Gastrocnemius medialis (tissue), 4 donors: ENCODE results near the gene PBX1. TPM values are rescaled to one million over a fixed set of nuclear protein-coding genes. Genes with fewer than 3 reads are reported as not detected.

Experiments
- ATAC-seq, 2 donors: fragments of 150-250 bp; one replicate each; pipeline ENCODE4 v1.9.1; 2016
- DNase-seq, 2 donors: peaks; one replicate each; pipeline ENCODE4 v3.0.0-alpha.2; 2019
- H3K27ac ChIP-seq, 4 donors: fragments of 200-600 bp; sonication (generic); 1 replicate in 1 of 4; 2 replicates in 3 of 4; pipeline ENCODE4 v1.5.1; 2016 to 2018; ENCODE audit warnings: mild to moderate bottlenecking in 2 of 4, moderate library complexity in 1 of 4
- H3K27me3 ChIP-seq, 3 donors: fragments of 200-600 bp; sonication (generic) in 2 of 3; 1 replicate in 1 of 3; 2 replicates in 2 of 3; pipeline versions ENCODE4 v1.5.1 to v1.6.0; 2016 to 2019; ENCODE audit warnings: mild to moderate bottlenecking in 1 of 3, moderate library complexity in 1 of 3
- H3K36me3 ChIP-seq, 2 donors: fragments of 200-600 bp; sonication (generic) in 1 of 2; one replicate each; pipeline ENCODE4 v1.5.1; 2017 to 2018
- H3K4me1 ChIP-seq, 2 donors: fragments of 200-600 bp; sonication (generic) in 1 of 2; one replicate each; pipeline ENCODE4 v1.5.1; 2016 to 2017; ENCODE audit warnings: mild to moderate bottlenecking in 2 of 2
- H3K4me3 ChIP-seq, 4 donors: fragments of 200-600 bp; sonication (generic) in 3 of 4; 1 replicate in 1 of 4; 2 replicates in 3 of 4; pipeline ENCODE4 v1.5.1; 2016 to 2019; ENCODE audit warnings: mild to moderate bottlenecking in 2 of 4
- H3K9me3 ChIP-seq, 3 donors: fragments of 200-600 bp; sonication (generic) in 2 of 3; 1 replicate in 1 of 3; 2 replicates in 2 of 3; pipeline ENCODE4 v1.5.1; 2016 to 2019
- POLR2A ChIP-seq, 2 donors: fragments of 450-650 bp; IDR thresholded peaks; one replicate each; pipeline ENCODE4 v1.6.1; 2017; ENCODE audit warnings: antibody characterized with exemption in 2 of 2, mild to moderate bottlenecking in 2 of 2, moderate library complexity in 2 of 2
- in situ Hi-C, 4 donors: fragments of 200-750 bp; cut with MboI; loops; one replicate each; pipeline versions ENCODE4 v1.15.0 to v1.8.0; 2017; ENCODE audit warnings: low sequenced_read_pairs in 4 of 4
- intact Hi-C: fragments of 100-400 bp; cut with DNase I; formaldehyde crosslinking; loops from one replicate; pipeline ENCODE4 v1.15.1; 2023; ENCODE audit warnings: low total_unique reads
- total RNA-seq, 4 donors: library from RNA; depleted of rRNA; stranded (reverse); fragments of >200 nt; gene quantifications; one replicate each; pipeline versions ENCODE4 v1.1.0 to v1.2.3, GENCODE V29; 2016
- TF ChIP-seq, protein P1 (sequence below), 5 experiments: fragments of 450-650 bp in 3 of 5; fragments of 200-600 bp in 2 of 5; sonication (generic) in 2 of 5; IDR thresholded peaks in 4 of 5; conservative IDR thresholded peaks in 1 of 5; 1 replicate in 4 of 5; 2 replicates in 1 of 5; pipeline ENCODE4 v1.5.1; 2016 to 2019; ENCODE audit warnings: antibody characterized with exemption in 5 of 5, mild to moderate bottlenecking in 3 of 5, moderate library complexity in 3 of 5

Gene PBX1
- total RNA-seq, 4 donors from 2014 or later = 21.7 to 36.5 (median 29.0) TPM

DNA sequence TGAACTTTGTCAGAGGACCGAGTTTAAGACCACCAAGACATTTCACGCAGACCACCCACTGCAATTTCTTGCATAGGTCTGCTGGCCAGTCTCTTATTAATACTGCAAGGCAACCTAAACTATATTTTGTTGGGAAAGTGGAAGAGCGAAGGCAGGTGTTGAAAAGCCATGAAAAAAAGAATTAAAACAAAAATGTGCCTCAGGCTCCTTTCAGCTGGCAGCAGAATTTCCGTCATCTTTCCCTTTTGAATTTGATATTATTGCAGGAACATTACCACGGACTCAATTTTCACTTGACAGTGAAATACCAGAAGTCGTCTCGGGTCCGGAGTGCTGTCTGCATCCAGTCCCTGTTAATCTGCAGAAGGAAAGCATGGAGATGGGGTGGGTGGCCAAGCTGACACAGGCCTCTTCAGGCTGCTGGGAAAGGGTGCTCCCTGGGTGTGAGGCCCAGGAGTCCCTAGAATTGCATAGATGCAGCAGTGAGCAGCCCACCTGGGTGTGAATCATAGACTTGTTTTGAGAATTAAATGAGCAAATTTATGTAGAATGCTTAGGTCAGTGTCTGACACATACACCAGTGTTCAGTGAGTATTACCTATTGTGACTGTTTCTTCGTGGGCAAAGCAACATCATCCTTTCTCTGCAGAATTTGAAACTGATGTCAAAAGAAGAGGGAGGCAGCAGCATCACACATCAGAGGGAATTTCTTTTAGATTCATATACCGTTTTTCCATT lies 150.7 kb downstream of the PBX1 start:
- Histone ChIP-seq H3K4me3 (no peak overlapping the region), H3K9me3 (no peaks in the 10 kb centered on the region), H3K36me3 (no peaks in the 10 kb centered on the region), H3K27ac (peak overlapping the region in 1 of 4 donors; percentile 86), H3K4me1 (peaks cover 77 to 78% of the 10 kb centered on the region in 2 donors), H3K27me3 (no peaks in the 10 kb centered on the region)
- ATAC-seq (no peak), DNase-seq (no peak)
- in situ Hi-C loops = no loop called here
- intact Hi-C loops = loop anchor here (10.0 kb wide), 1 partner anchor 145 kb away; no protein-coding TSS in a partner anchor
- TF ChIP-seq, protein P1, sequence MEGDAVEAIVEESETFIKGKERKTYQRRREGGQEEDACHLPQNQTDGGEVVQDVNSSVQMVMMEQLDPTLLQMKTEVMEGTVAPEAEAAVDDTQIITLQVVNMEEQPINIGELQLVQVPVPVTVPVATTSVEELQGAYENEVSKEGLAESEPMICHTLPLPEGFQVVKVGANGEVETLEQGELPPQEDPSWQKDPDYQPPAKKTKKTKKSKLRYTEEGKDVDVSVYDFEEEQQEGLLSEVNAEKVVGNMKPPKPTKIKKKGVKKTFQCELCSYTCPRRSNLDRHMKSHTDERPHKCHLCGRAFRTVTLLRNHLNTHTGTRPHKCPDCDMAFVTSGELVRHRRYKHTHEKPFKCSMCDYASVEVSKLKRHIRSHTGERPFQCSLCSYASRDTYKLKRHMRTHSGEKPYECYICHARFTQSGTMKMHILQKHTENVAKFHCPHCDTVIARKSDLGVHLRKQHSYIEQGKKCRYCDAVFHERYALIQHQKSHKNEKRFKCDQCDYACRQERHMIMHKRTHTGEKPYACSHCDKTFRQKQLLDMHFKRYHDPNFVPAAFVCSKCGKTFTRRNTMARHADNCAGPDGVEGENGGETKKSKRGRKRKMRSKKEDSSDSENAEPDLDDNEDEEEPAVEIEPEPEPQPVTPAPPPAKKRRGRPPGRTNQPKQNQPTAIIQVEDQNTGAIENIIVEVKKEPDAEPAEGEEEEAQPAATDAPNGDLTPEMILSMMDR (IDR thresholded peaks at IDR 0.05 in 4 of 5, conservative IDR thresholded peaks at IDR 0.05 in 1 of 5) = no peak
- no peak for TF ChIP-seq POLR2A (IDR thresholded peaks at IDR 0.05)

DNA sequence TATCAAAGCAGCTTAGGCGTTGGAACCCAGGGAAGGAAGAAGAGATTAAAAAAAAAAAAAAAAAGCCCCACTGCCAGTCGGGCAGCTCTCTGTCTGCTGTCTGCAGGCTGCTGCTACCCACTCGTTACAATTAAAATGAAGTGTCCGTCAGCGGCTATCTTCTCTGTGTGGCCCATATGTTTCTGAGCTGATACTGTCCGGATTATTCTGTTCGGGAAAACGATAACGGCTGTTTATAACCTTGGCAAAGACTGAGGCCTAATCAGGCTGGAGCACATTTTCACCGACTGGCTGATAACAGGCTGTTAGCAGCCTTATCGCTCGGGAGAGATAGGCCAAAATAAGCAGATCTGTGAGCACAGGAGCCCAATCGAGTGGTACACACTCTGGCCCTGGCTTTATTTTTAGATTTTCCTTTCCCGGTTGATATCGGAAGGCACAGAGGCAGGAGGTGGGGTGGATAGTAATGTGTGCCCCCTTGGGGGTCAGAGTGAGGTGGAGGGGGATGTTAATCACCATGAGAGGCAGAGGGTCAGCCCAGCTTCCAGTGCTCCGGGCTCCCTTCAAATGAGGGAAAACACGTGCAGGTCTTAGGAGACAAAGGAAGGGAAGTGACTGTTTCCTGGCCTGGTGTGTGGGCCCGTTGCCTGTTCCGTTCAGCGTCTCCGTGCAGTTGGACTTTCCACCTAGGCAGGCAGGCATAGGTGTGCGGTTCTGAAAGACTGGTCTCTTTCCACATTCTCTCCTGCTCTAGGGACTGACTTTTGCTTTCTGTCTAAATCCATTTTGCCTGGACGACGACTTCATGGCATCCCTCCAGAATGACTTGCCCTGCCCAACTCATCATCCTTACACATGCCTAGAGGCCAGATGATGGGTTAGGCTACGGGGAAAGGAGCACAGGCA lies 153.4 kb downstream of the PBX1 start:
- Histone ChIP-seq H3K9me3 (no peaks in the 10 kb centered on the region), H3K27ac (peak overlapping the region; percentile 43 to 68 (median 56)), H3K4me3 (no peak overlapping the region), H3K27me3 (no peaks in the 10 kb centered on the region), H3K4me1 (peaks cover 54 to 69% of the 10 kb centered on the region in 2 donors), H3K36me3 (no peaks in the 10 kb centered on the region)
- intact Hi-C loops = no loop called here
- TF ChIP-seq, protein P1 (IDR thresholded peaks at IDR 0.05 in 4 of 5, conservative IDR thresholded peaks at IDR 0.05 in 1 of 5) = no peak
- no peak for TF ChIP-seq POLR2A (IDR thresholded peaks at IDR 0.05)
- no peak for DNase-seq
- in situ Hi-C loops = no loop called here
- ATAC-seq = no peak

DNA sequence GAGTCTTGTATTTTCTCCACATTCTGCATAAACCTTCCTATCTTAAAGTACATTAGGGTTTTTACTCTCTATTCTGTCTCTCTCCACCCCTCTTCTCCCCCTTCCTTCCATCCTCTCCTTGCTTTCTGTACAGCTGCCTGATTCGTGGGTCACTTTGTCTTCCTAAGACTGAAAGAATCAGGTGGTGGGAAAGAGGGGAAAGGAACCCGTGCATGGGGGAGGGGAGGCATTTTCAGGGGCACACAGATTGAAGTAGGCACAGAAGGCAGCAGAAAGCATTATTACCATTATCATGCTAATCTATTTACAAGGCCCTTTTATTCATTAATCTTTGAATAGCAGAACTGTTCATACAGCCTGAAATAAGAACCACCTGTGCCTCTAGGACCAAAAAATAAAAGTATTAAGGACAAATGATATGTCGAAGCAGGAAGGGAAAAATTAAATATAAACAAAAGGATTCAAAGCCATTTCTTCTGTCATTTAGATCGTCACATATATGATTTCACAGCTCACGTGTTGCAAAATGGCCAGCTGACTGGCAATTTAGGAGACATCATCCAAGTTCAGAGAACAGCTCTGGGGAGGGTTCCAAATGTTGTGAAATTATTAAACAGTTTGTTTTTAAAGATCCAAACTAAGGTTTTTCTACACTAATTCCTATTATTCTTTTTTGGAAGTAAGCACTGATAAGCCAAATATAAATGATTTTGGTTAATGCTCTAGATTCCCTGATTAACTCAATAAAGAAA lies 154.6 kb downstream of the PBX1 start:
- ATAC-seq (no peak), DNase-seq (no peak)
- in situ Hi-C loops = no loop called here
- Histone ChIP-seq H3K27ac (peak overlapping the region; percentile 43 to 68 (median 56)), H3K4me3 (no peak overlapping the region), H3K27me3 (no peaks in the 10 kb centered on the region), H3K36me3 (no peaks in the 10 kb centered on the region), H3K9me3 (no peaks in the 10 kb centered on the region), H3K4me1 (peaks cover 56 to 68% of the 10 kb centered on the region in 2 donors)
- intact Hi-C loops = no loop called here
- no peak for TF ChIP-seq POLR2A (IDR thresholded peaks at IDR 0.05)
- TF ChIP-seq, protein P1 (IDR thresholded peaks at IDR 0.05 in 4 of 5, conservative IDR thresholded peaks at IDR 0.05 in 1 of 5) = no peak

DNA sequence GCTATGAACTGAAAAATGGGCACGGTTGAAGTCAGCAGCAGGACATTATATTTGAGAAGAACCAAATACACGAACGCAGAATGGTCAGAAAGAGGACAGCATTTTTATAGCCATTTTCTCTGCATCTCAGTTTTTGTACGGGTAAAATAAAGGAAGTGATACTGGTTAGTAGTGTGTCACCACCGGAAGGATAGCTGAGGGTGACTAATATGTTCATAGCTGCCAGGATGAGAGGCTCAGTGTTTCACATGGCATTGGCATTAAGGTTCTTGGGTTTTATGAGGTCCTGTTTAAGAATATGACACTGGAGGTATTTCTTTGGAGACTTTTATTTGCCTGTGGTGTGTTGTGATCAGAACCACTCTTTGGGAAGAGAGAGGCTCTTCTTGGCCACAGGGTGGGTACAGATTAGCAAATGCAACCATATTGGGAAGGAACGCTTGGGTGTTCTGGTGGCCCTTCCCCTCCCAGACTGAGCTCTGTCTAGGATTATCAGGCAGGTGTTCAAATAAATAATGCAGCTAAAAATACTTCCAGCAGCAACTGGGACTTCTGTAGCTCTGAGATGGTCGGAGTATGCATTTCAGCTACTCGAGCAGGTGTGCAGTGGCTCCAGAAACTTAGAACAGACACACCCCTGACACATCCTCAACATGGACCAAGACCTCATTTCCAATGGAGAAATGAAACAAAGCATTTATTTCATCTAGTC lies 158.2 kb downstream of the PBX1 start:
- Histone ChIP-seq H3K36me3 (no peaks in the 10 kb centered on the region), H3K27ac (peak overlapping the region; percentile 83 to 86 (median 84)), H3K27me3 (no peaks in the 10 kb centered on the region), H3K9me3 (no peaks in the 10 kb centered on the region), H3K4me1 (peaks cover 72 to 77% of the 10 kb centered on the region in 2 donors), H3K4me3 (no peak overlapping the region)
- DNase-seq = peak; percentile 56 to 70
- intact Hi-C loops = no loop called here
- in situ Hi-C loops = no loop called here
- TF ChIP-seq, protein P1 (IDR thresholded peaks at IDR 0.05 in 4 of 5, conservative IDR thresholded peaks at IDR 0.05 in 1 of 5) = no peak
- TF ChIP-seq POLR2A (IDR thresholded peaks at IDR 0.05) = peak; percentile 38 to 53
- ATAC-seq = peak; percentile 92 to 94
